ENCODE measurements around the gene SORCS2. TPM values are rescaled to one million over a fixed set of nuclear protein-coding genes. Genes with fewer than 3 reads are reported as not detected.

Gene SORCS2
- total and polyA plus RNA-seq, 2 of the 4 experiments (the other 2 are of a cell fraction): 0.36 to 0.62 TPM

- H3K36me3 ChIP-seq (ENCODE audit: control insufficient read depth, insufficient read depth, low read length): no peaks in the 10 kb centered on the region
- H2AK9ac ChIP-seq (replicated peaks; ENCODE audit: low read depth, low read length, poor library complexity): no peak overlapping the region
- H3K56ac ChIP-seq (ENCODE audit: extremely low read depth, insufficient read depth, low read length): no peak overlapping the region
- DNase-seq (no peak), ATAC-seq (ENCODE audit: low read depth) (no peak)
- H3K4me1 ChIP-seq (ENCODE audit: control insufficient read depth, insufficient read depth, low read length): no peaks in the 10 kb centered on the region
- TF ChIP-seq NFE2L2 (IDR thresholded peaks at IDR 0.05; ENCODE audit: low read depth, low read length): no peak
- TF ChIP-seq FOS (IDR thresholded peaks at IDR 0.05; ENCODE audit: low read depth, low read length): no peak
- no peak for TF ChIP-seq RAD21 (IDR thresholded peaks at IDR 0.05; ENCODE audit: low read length)
- no peak for TF ChIP-seq RFX5 (IDR thresholded peaks at IDR 0.05; ENCODE audit: low read depth, low read length)
- no peak for TF ChIP-seq CTCF (conservative IDR thresholded peaks at IDR 0.05; ENCODE audit: low read depth, low read length)
- no peak for TF ChIP-seq BHLHE40 (IDR thresholded peaks at IDR 0.05; ENCODE audit: low read depth, low read length)
- no peak for TF ChIP-seq MXI1 (IDR thresholded peaks at IDR 0.05; ENCODE audit: borderline replicate concordance, low read depth, low read length)
- TF ChIP-seq MAZ (IDR thresholded peaks at IDR 0.05; ENCODE audit: borderline replicate concordance, low read depth, low read length): no peak
- H3K4me2 ChIP-seq (ENCODE audit: low read depth, low read length): no peak overlapping the region
- H3K23ac ChIP-seq (ENCODE audit: low read depth, low read length): no peak overlapping the region
- WGBS, 2 experiments (ENCODE audit: extremely low coverage in 2 of 2, insufficient read length in 1 of 2): 60% methylated on average over 1 of the region's 12 CpGs; no CpG with 5 or more reads in 1 of the 2 experiments
- intact Hi-C loops (cut with micrococcal nuclease) (no loop called here), dilution Hi-C loops (cut with HindIII; ENCODE audit: low sequenced_read_pairs, unreplicated experiment) (no loop called here), in situ Hi-C loops (cut with MboI; ENCODE audit: low sequenced_read_pairs) (no loop called here)
- ChIA-PET POLR2A (ENCODE audit: unreplicated experiment) (no interaction called here), CTCF (no interaction called here)
- H3K79me1 ChIP-seq (ENCODE audit: low read depth in 1 of 2, low read length in 2 of 2): no peaks in the 10 kb centered on the region
- H3K4me3 ChIP-seq (ENCODE audit: insufficient read depth, low read depth, low read length): no peak overlapping the region
- H3K27me3 ChIP-seq (ENCODE audit: control insufficient read depth, insufficient read depth, low read length): peaks cover 37% of the 10 kb centered on the region
- H3K4ac ChIP-seq (ENCODE audit: low read depth, low read length): no peak overlapping the region
- no peak overlapping the region for H3K27ac ChIP-seq (ENCODE audit: insufficient read depth, low read length)
- no peak overlapping the region for H2AFZ ChIP-seq (replicated peaks; ENCODE audit: low read length, poor library complexity)
- no peak overlapping the region for H2AK5ac ChIP-seq (ENCODE audit: low read depth, low read length)
- H4K91ac ChIP-seq (ENCODE audit: insufficient read depth, low read depth, low read length): no peak overlapping the region
- H4K8ac ChIP-seq (ENCODE audit: low read depth in 2 of 2, low read length in 2 of 2): no peak overlapping the region
- no peak overlapping the region for H3K14ac ChIP-seq (replicated peaks; ENCODE audit: low read depth, low read length)
- H3K9ac ChIP-seq (ENCODE audit: low read depth, low read length): no peak overlapping the region
- H2BK120ac ChIP-seq (ENCODE audit: low read depth, low read length): no peak overlapping the region
- no TSS peak for BruUV-seq (replicated peaks)
- no peak overlapping the region for H2BK5ac ChIP-seq (ENCODE audit: low read depth, low read length, poor library complexity, severe bottlenecking)
- no peak overlapping the region for H3K18ac ChIP-seq (ENCODE audit: low read depth, low read length)
- no peaks in the 10 kb centered on the region for H4K20me1 ChIP-seq (ENCODE audit: insufficient read depth, low read length)
- H3K9me1 ChIP-seq (ENCODE audit: insufficient read depth, low read length): no peaks in the 10 kb centered on the region
- no peak overlapping the region for H4K5ac ChIP-seq (ENCODE audit: low read depth, low read length)
- no peak overlapping the region for H2BK20ac ChIP-seq (ENCODE audit: low read depth, low read length)
- peaks cover 2% of the 10 kb centered on the region; the same call in 1 of the 2 replicates for H3K9me3 ChIP-seq (ENCODE audit: control insufficient read depth, insufficient read depth, low read length)
- no peak overlapping the region for H2BK15ac ChIP-seq (ENCODE audit: low read depth, low read length)
Observed at GRCh38 chr4:7529368-7530080, 337.2 kb downstream of the SORCS2 start.
